CD14-positive monocyte (primary cell): ENCODE measurements around the gene SPON1. TPM values are rescaled to one million over a fixed set of nuclear protein-coding genes. Genes with fewer than 3 reads are reported as not detected.

Source experiments
- DNase-seq, 3 donors: peaks; one replicate each; pipeline ENCODE4 v3.0.0-alpha.2; 2011 to 2022
- H2AFZ ChIP-seq: 2 replicates; pipeline ENCODE4 v1.6.0; 2012; ENCODE audit warnings: mild to moderate bottlenecking, low read depth, low read length, inconsistent platforms; ENCODE audit not compliant: insufficient read depth, poor library complexity, severe bottlenecking
- H3K27ac ChIP-seq, 2 donors: 1 replicate in 1 of 2; 2 replicates in 1 of 2; pipeline ENCODE4 v1.5.1; 2012 to 2013; ENCODE audit warnings: low read length in 2 of 2, control low read depth in 1 of 2, inconsistent platforms in 1 of 2, low read depth in 1 of 2, mild to moderate bottlenecking in 1 of 2
- H3K27me3 ChIP-seq, 2 donors: one replicate each; pipeline versions ENCODE4 v1.6.0 to v1.6.1; 2011 to 2013; ENCODE audit warnings: low read length in 2 of 2; ENCODE audit not compliant: control insufficient read depth in 2 of 2, insufficient read depth in 2 of 2
- H3K36me3 ChIP-seq, 2 donors: replicated peaks in 1 of 2; 1 replicate in 1 of 2; 2 replicates in 1 of 2; pipeline versions ENCODE4 v1.5.1 to v1.6.1; 2012 to 2013; ENCODE audit warnings: low read length in 2 of 2, control low read depth in 1 of 2, inconsistent platforms in 1 of 2, mild to moderate bottlenecking in 1 of 2; ENCODE audit not compliant: insufficient read depth in 2 of 2, control insufficient read depth in 1 of 2
- H3K4me1 ChIP-seq, 2 donors: 1 replicate in 1 of 2; 2 replicates in 1 of 2; pipeline versions ENCODE4 v1.5.1 to v1.6.1; 2012 to 2013; ENCODE audit warnings: low read length in 2 of 2, control low read depth in 1 of 2, inconsistent platforms in 1 of 2, mild to moderate bottlenecking in 1 of 2, moderate library complexity in 1 of 2; ENCODE audit not compliant: insufficient read depth in 2 of 2, control insufficient read depth in 1 of 2
- H3K4me2 ChIP-seq: replicated peaks from 2 replicates; pipeline ENCODE3; 2012; ENCODE audit warnings: low read length, moderate library complexity, mild to moderate bottlenecking; ENCODE audit not compliant: poor library complexity, severe bottlenecking; ENCODE audit errors: extremely low read depth
- H3K4me3 ChIP-seq, 3 experiments: fragments of 200-600 bp in 1 of 3; sonication (generic) in 1 of 3; replicated peaks in 1 of 3; 1 replicate in 2 of 3; 2 replicates in 1 of 3; pipeline ENCODE4 v1.5.1; 2011 to 2013; ENCODE audit warnings: low read length in 3 of 3, mild to moderate bottlenecking in 3 of 3, control low read depth in 2 of 3, low read depth in 2 of 3, inconsistent platforms in 1 of 3, moderate library complexity in 1 of 3
- H3K79me2 ChIP-seq: 2 replicates; pipeline ENCODE4 v1.6.0; 2012; ENCODE audit warnings: mild to moderate bottlenecking, control low read depth, inconsistent platforms, low read length, moderate library complexity; ENCODE audit not compliant: insufficient read depth
- H3K9ac ChIP-seq: 2 replicates; pipeline ENCODE4 v1.6.0; 2017; ENCODE audit warnings: low read length, mild to moderate bottlenecking; ENCODE audit not compliant: insufficient read depth, poor library complexity, severe bottlenecking
- H3K9me3 ChIP-seq, 2 donors: replicated peaks in 1 of 2; 1 replicate in 1 of 2; 2 replicates in 1 of 2; pipeline versions ENCODE4 v1.5.1 to v1.6.1; 2012 to 2013; ENCODE audit warnings: low read length in 2 of 2, control low read depth in 1 of 2; ENCODE audit not compliant: control insufficient read depth in 1 of 2, insufficient read depth in 1 of 2
- H4K20me1 ChIP-seq: 2 replicates; pipeline ENCODE4 v1.6.0; 2012; ENCODE audit warnings: mild to moderate bottlenecking, low read length, control low read depth, moderate library complexity; ENCODE audit not compliant: insufficient read depth
- H3K27ac Mint-ChIP-seq, 7 donors: one replicate each; pipeline ENCODE4 v1.8.0; 2020; ENCODE audit warnings: mild to moderate bottlenecking in 7 of 7, mixed read lengths in 7 of 7, moderate library complexity in 6 of 7, inconsistent platforms in 2 of 7
- H3K27me3 Mint-ChIP-seq, 3 donors: one replicate each; pipeline ENCODE4 v1.8.0; 2021 to 2022; ENCODE audit warnings: low read depth in 3 of 3, mild to moderate bottlenecking in 3 of 3, mixed read lengths in 3 of 3, moderate library complexity in 3 of 3, inconsistent platforms in 1 of 3
- H3K36me3 Mint-ChIP-seq, 2 donors: one replicate each; pipeline ENCODE4 v1.8.0; 2020; ENCODE audit warnings: mixed read lengths in 2 of 2, inconsistent platforms in 1 of 2, mild to moderate bottlenecking in 1 of 2
- H3K4me1 Mint-ChIP-seq: one replicate; pipeline ENCODE4 v1.8.0; 2020; ENCODE audit warnings: mild to moderate bottlenecking, mixed read lengths
- H3K4me3 Mint-ChIP-seq, 2 donors: one replicate each; pipeline ENCODE4 v1.8.0; 2020; ENCODE audit warnings: mild to moderate bottlenecking in 2 of 2, mixed read lengths in 2 of 2, moderate library complexity in 1 of 2
- H3K9me3 Mint-ChIP-seq, 7 donors: one replicate each; pipeline ENCODE4 v1.8.0; 2020 to 2022; ENCODE audit warnings: mixed read lengths in 7 of 7, mild to moderate bottlenecking in 6 of 7, moderate library complexity in 6 of 7, inconsistent platforms in 2 of 7
- CTCF ChIP-seq: fragments of 200-600 bp; IDR thresholded peaks from one replicate; pipeline ENCODE4 v1.8.0; 2022; ENCODE audit warnings: antibody characterized with exemption, mild to moderate bottlenecking
- WGBS: methylation state at CpG from one replicate; pipeline ENCODE4 v1.1.5; 2013; ENCODE audit warnings: missing lambda C conversion rate; ENCODE audit not compliant: insufficient coverage; 5-methylcytosine and 5-hydroxymethylcytosine counted together
- intact Hi-C, 2 donors: fragments of 100-400 bp; cut with micrococcal nuclease; formaldehyde crosslinking; loops; one replicate each; pipeline versions ENCODE4 v1.15.0 to v1.15.1; 2023
- polyA plus RNA-seq, 3 donors: library from polyadenylated mRNA; depleted of rRNA in 1 of 3; unstranded in 2 of 3; stranded (reverse) in 1 of 3; fragments of 300-500 nt in 2 of 3; fragments of >200 nt in 1 of 3; fragmentation: Illumina TruSeq in 2 of 3; gene quantifications; 1 replicate in 2 of 3; 2 replicates in 1 of 3; pipeline ENCODE4 v1.2.3, GENCODE V29; 2012 to 2021

SPON1 gene
- polyA plus RNA-seq, 3 donors = not detected

- Histone ChIP-seq H2AFZ (peak overlapping the region; percentile 55), H3K4me1 (peaks cover 19 to 22% of the 10 kb centered on the region in 2 donors), H3K27me3 (no peaks in the 10 kb centered on the region), H3K9me3 (no peaks in the 10 kb centered on the region), H3K9ac (no peak overlapping the region), H3K27ac (peak overlapping the region in 1 of 2 donors; percentile 30), H4K20me1 (no peaks in the 10 kb centered on the region), H3K79me2 (no peaks in the 10 kb centered on the region), H3K36me3 (no peaks in the 10 kb centered on the region), H3K4me3 (peak overlapping the region in 2 of 3 experiments; percentile 16 to 45), H3K4me2 (peak overlapping the region; percentile 45)
- H3K36me3 Mint-ChIP-seq = no peaks in the 10 kb centered on the region
- intact Hi-C loops = no loop called here
- no peak for DNase-seq
- no CpG with 5 or more reads among the region's 4 CpGs for WGBS
- peak overlapping the region in 1 of 7 donors; percentile 22 for H3K27ac Mint-ChIP-seq
- peaks cover 0 to 4% (median 0%) of the 10 kb centered on the region in 7 donors for H3K9me3 Mint-ChIP-seq
- no peak for TF ChIP-seq CTCF
- H3K27me3 Mint-ChIP-seq = peaks cover 0 to 2% (median 0%) of the 10 kb centered on the region in 3 donors
- H3K4me3 Mint-ChIP-seq = peak overlapping the region in 1 of 2 donors; percentile 53
- peaks cover 25% of the 10 kb centered on the region for H3K4me1 Mint-ChIP-seq
Observed at GRCh38 chr11:14079011-14079410, 116.5 kb downstream of the SPON1 start.

DNA sequence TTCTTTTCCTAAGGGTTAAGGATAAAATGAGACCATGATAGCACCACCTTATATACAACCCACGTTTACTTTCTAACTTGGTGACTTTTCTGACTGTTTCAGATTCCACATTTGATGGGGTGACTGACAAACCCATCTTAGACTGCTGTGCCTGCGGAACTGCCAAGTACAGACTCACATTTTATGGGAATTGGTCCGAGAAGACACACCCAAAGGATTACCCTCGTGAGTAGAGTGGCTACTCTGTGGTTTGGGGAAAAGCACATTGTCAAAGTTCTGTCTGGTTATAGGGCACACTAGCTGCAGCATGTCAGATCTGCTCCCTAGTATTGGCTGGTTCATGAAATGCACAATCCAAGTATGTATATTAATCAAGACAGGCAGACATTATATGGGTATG, 117.3 kb downstream of the SPON1 start:
- Mint-ChIP-seq H3K36me3 (no peaks in the 10 kb centered on the region), H3K4me3 (no peak overlapping the region)
- TF ChIP-seq CTCF = no peak

More for the DNA sequence above, 117.3 kb downstream of the SPON1 start:
- no peak overlapping the region for H3K27ac ChIP-seq
- H3K9ac ChIP-seq = no peak overlapping the region
- Mint-ChIP-seq H3K27me3 (peaks cover 0 to 2% (median 0%) of the 10 kb centered on the region in 3 donors), H3K4me1 (peaks cover 21% of the 10 kb centered on the region), H3K9me3 (peaks cover 0 to 4% (median 2%) of the 10 kb centered on the region in 7 donors), H3K27ac (no peak overlapping the region)
- no peak overlapping the region for H2AFZ ChIP-seq
- H3K9me3 ChIP-seq = no peaks in the 10 kb centered on the region
- H3K79me2 ChIP-seq = no peaks in the 10 kb centered on the region
- intact Hi-C loops = no loop called here
- no peaks in the 10 kb centered on the region for H4K20me1 ChIP-seq
- no peaks in the 10 kb centered on the region for H3K36me3 ChIP-seq
- WGBS = 71% methylated on average over 3 of the region's 4 CpGs
- H3K4me1 ChIP-seq = peaks cover 18 to 22% of the 10 kb centered on the region in 2 donors
- H3K4me2 ChIP-seq = no peak overlapping the region
- no peaks in the 10 kb centered on the region for H3K27me3 ChIP-seq
- no peak overlapping the region for H3K4me3 ChIP-seq
- no peak for DNase-seq
